Calu3 (cell line): ENCODE measurements around the gene WNT5B. TPM values are rescaled to one million over a fixed set of nuclear protein-coding genes. Genes with fewer than 3 reads are reported as not detected.

Source experiments
- BruUV-seq: library from RNA; stranded (reverse); fragments of 400-500 nt; replicated peaks from 2 replicates; lab custom pipeline; 2021; lab: Mats Ljungman, UMichigan
- CTCF ChIA-PET: fragments of 300-600 bp; sonication (Branson Sonifier 250); formaldehyde crosslinking; loops from one replicate; lab custom pipeline; 2022; ENCODE audit warnings: antibody characterized with exemption; lab: Charles Lee
- DNase-seq: peaks from one replicate; pipeline ENCODE4 v3.0.0; 2022
- H3K27ac Mint-ChIP-seq: one replicate; pipeline ENCODE4 v1.8.0; 2022; ENCODE audit warnings: mixed read lengths; ENCODE audit not compliant: unreplicated experiment
- H3K27me3 Mint-ChIP-seq: one replicate; pipeline ENCODE4 v1.8.0; 2022; ENCODE audit warnings: mixed read lengths; ENCODE audit not compliant: unreplicated experiment
- H3K36me3 Mint-ChIP-seq: one replicate; pipeline ENCODE4 v1.8.0; 2022; ENCODE audit warnings: mild to moderate bottlenecking, moderate library complexity, mixed read lengths; ENCODE audit not compliant: insufficient read depth, unreplicated experiment
- H3K4me1 Mint-ChIP-seq: one replicate; pipeline ENCODE4 v1.8.0; 2022; ENCODE audit warnings: mild to moderate bottlenecking, low read depth, mixed read lengths; ENCODE audit not compliant: unreplicated experiment
- H3K4me3 Mint-ChIP-seq: one replicate; pipeline ENCODE4 v1.8.0; 2022; ENCODE audit warnings: mild to moderate bottlenecking, low read depth, moderate library complexity, mixed read lengths; ENCODE audit not compliant: unreplicated experiment
- H3K9me3 Mint-ChIP-seq: one replicate; pipeline ENCODE4 v1.8.0; 2022; ENCODE audit warnings: low read depth, mixed read lengths; ENCODE audit not compliant: unreplicated experiment
- intact Hi-C: fragments of 100-400 bp; cut with micrococcal nuclease; formaldehyde crosslinking; loops from one replicate; pipeline ENCODE4 v1.10.0; 2022; ENCODE audit not compliant: unreplicated experiment
- total RNA-seq: library from RNA; stranded (reverse); gene quantifications from 2 replicates; pipeline ENCODE4 v1.2.3, GENCODE V29; 2022
- TF ChIP-seq, protein P1 (sequence below): fragments of 200-600 bp; IDR thresholded peaks from one replicate; pipeline ENCODE4 v1.8.0; 2022; ENCODE audit warnings: antibody characterized with exemption; ENCODE audit not compliant: unreplicated experiment

Gene WNT5B
- total RNA-seq, 1 experiment from 2014 or later: 0.24 TPM

DNA sequence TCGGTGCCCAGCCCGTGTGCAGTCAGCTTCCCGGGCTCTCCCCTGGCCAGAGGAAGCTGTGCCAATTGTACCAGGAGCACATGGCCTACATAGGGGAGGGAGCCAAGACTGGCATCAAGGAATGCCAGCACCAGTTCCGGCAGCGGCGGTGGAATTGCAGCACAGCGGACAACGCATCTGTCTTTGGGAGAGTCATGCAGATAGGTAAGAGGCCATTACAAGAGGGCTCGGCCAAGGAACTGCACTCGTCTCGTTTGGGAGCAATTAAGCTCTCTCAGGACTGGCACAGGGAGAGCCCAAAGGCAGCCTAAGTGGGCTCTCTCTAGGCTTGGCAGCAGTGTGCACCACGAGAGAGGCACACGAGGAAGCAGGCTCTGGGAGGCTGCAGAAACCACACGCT, 3.7 kb downstream of the WNT5B start:
- Mint-ChIP-seq H3K27me3 (peaks cover 91% of the 10 kb centered on the region), H3K9me3 (no peaks in the 10 kb centered on the region), H3K36me3 (peaks cover 14% of the 10 kb centered on the region), H3K27ac (no peak overlapping the region), H3K4me1 (peaks cover 12% of the 10 kb centered on the region), H3K4me3 (no peak overlapping the region)
- CTCF ChIA-PET: no interaction called here
- TF ChIP-seq, protein P1, sequence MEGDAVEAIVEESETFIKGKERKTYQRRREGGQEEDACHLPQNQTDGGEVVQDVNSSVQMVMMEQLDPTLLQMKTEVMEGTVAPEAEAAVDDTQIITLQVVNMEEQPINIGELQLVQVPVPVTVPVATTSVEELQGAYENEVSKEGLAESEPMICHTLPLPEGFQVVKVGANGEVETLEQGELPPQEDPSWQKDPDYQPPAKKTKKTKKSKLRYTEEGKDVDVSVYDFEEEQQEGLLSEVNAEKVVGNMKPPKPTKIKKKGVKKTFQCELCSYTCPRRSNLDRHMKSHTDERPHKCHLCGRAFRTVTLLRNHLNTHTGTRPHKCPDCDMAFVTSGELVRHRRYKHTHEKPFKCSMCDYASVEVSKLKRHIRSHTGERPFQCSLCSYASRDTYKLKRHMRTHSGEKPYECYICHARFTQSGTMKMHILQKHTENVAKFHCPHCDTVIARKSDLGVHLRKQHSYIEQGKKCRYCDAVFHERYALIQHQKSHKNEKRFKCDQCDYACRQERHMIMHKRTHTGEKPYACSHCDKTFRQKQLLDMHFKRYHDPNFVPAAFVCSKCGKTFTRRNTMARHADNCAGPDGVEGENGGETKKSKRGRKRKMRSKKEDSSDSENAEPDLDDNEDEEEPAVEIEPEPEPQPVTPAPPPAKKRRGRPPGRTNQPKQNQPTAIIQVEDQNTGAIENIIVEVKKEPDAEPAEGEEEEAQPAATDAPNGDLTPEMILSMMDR: no peak
- intact Hi-C loops: no loop called here
- no peak for DNase-seq
- BruUV-seq: no TSS peak

DNA sequence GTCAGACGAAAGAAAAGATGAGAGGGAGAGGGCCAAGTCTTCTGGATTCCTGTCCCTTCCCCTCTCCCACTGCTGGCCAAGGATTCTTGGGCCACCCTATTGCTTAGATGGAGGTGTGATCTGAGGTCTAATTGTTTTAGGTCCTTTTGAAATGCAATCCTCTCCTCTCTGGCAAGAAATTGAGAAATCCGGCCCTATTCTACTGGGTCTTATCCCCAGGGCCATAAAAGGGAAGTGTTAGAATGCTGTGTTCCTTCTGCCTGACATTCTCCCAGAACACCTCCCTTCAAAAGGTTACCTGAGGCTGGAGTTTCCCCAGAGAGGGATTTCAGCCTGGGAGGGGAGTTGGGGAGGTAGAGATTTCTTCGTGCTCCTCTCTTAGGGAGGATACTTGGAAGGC, 4.4 kb downstream of the WNT5B start:
- Mint-ChIP-seq H3K27ac (no peak overlapping the region), H3K36me3 (peaks cover 14% of the 10 kb centered on the region), H3K4me1 (peaks cover 11% of the 10 kb centered on the region), H3K27me3 (peaks cover 89% of the 10 kb centered on the region), H3K4me3 (no peak overlapping the region), H3K9me3 (no peaks in the 10 kb centered on the region)
- DNase-seq: no peak
- CTCF ChIA-PET: no interaction called here
- TF ChIP-seq, protein P1: no peak
- no TSS peak for BruUV-seq
- intact Hi-C loops: no loop called here

DNA sequence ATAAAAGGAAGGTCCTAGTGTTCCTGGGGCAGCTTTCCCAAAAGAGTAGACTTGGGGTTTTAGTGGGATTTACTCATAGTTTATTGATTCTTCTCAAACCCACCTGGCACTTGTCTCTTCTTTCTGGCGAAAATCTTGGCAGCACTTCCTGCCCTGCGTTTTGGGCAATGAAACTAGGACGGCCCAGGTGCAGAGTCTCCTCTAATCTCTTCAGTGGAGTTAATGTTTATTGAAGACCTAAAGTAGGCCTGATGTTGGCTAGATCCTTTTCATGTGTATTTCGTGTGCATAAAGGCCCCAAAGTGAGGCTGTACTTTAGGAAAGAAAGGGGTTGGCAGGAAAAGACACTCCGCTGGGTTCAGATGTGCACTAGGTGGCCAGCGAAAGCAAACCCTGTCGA, 5.1 kb downstream of the WNT5B start:
- no TSS peak for BruUV-seq
- TF ChIP-seq, protein P1: no peak
- Mint-ChIP-seq H3K4me3 (no peak overlapping the region), H3K4me1 (peaks cover 5% of the 10 kb centered on the region), H3K27ac (no peak overlapping the region), H3K9me3 (no peaks in the 10 kb centered on the region), H3K27me3 (peaks cover 89% of the 10 kb centered on the region), H3K36me3 (peaks cover 14% of the 10 kb centered on the region)
- no peak for DNase-seq
- intact Hi-C loops: loop anchor here (1.0 kb wide), 2 partner anchors 157 to 306 kb away; no protein-coding TSS in a partner anchor
- CTCF ChIA-PET: interaction anchor here (0.8 to 2.0 kb wide), 10 partner anchors 15 to 306 kb away, joined by 3 to 22 read pairs (median 4); no protein-coding TSS in a partner anchor

DNA sequence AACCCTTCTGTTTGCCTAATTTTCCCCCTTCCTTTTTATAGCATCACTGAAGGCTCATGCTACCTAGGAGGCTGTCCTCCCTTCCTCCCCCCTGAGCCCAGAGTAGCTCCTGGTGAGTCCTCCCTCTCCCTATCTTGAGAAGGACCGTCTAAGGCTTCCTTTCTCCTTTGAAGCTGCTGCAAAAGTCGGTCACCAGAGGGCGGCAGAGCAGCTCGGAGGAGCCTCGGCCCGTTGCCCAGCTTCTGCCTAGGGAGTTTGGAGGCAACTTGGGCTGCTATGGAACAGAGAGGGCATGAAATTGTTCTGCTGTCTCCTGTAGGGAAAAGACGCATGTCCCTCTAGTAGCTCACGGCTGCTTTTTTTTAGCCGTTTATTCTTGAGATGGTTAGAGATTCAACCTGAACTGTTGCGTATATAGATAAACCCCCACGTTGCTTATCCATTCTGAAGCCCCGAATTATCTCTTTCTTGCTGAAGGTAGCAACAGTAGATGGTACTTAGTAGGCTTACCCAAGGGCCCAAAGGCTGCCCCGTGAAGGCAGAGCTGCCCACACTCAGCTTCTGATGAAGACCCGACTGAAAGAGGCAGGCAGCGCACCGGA, 5.7 kb downstream of the WNT5B start:
- intact Hi-C loops: loop anchor here (1.0 kb wide), 2 partner anchors 157 to 306 kb away; no protein-coding TSS in a partner anchor
- peak; percentile 74 for DNase-seq
- BruUV-seq: no TSS peak
- no peaks in the 10 kb centered on the region for H3K9me3 Mint-ChIP-seq
- no peak overlapping the region for H3K27ac Mint-ChIP-seq
- TF ChIP-seq, protein P1: peak; percentile 74
- H3K4me3 Mint-ChIP-seq: no peak overlapping the region
- no peaks in the 10 kb centered on the region for H3K4me1 Mint-ChIP-seq
- H3K36me3 Mint-ChIP-seq: peaks cover 8% of the 10 kb centered on the region
- peaks cover 89% of the 10 kb centered on the region for H3K27me3 Mint-ChIP-seq
- CTCF ChIA-PET: interaction anchor here (0.6 to 2.0 kb wide), 11 partner anchors 14 to 305 kb away, joined by 3 to 22 read pairs (median 4); no protein-coding TSS in a partner anchor
